ENCODE data around the gene SDSL. TPM values are rescaled to one million over a fixed set of nuclear protein-coding genes. Genes with fewer than 3 reads are reported as not detected.

SDSL gene
- total RNA-seq, 1 experiment from 2014 or later: 9.1 TPM

DNA sequence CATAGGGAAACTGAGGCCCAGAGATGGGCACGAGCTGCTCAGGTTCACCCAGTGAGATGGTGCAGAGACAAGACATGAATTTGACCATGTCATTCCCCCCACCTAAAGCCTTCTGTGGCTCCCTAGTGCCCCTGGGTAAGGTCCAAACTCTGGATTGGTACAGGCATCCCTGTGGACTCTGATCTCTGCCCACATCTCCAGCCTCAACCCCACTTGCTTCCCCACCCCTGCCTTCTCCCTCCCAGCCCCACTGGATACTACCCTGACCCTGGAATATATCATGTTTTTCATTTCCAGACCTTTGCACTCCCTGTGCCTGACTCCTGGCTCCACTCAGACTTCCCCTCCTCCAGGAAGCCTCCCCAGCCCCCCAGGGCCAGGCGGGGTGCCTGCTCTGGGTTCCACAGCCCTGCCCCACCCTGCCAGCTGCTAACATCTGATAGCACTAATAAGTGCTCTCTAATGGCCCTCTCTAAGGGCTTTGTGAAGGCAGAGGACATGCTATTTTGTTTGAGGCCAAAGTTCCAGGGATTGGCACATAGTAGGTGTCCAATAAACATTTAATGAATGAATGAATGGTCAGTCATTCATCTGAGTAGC, 1.1 kb upstream of the SDSL start:
- no peak for DNase-seq (ENCODE audit: low spot score)

DNA sequence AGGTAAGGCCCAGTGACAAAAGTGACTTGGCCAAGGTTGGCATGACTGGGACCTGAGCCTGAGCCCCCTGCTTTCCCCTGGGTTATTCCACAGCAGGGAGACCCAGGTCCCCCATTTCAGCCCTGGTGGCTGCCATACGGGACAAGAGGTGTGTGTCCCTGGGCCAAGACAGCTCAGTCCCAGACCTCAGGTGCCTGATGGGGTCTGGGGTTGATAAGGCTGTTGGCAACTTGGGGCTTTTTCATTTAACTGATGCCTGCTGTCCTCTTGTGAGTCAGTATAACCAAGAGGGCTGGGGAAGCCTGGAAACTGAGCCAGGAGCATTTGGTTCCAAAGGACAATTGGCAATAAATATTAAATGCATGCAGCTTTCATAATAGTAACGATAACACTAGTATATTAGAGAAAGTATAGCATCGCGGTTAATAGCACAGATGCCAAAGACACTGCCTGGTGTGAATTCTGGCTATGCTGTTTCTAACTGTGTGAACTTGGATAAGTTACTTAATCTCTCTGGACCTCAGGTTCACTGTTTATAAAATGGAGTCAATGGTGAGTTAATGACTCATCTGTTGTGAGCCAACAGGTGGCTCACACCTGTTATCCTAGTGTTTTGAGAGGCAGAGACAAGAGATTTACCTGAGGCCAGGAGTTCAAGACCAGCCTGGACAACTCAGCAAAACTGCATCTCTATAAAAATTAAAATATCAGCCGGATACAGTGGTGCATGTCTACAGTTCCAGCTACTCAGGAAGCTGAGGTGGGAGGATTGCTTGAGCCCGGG, 898 bp downstream of the SDSL start:
- no peak for DNase-seq (ENCODE audit: low spot score)

DNA sequence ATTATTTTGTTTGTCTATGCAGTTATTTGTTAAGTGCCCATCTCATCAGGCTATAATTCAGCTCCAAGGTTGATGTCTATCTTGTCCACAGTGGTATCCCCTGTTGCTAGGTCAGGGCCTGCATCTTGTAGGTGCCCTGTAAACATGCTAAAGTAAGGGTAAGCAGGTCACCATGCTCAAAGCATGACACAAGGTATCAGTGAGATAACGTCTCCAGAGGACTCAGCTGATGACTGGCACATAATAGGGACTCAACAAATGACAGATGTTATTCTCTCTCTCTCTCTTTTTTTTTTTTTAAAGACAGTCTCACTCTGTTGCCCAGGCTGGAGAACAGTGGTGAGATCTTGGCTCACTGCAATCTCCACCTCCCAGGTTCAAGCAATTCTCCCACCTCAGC, 2.3 kb downstream of the SDSL start:
- DNase-seq (ENCODE audit: low spot score): no peak

DNA sequence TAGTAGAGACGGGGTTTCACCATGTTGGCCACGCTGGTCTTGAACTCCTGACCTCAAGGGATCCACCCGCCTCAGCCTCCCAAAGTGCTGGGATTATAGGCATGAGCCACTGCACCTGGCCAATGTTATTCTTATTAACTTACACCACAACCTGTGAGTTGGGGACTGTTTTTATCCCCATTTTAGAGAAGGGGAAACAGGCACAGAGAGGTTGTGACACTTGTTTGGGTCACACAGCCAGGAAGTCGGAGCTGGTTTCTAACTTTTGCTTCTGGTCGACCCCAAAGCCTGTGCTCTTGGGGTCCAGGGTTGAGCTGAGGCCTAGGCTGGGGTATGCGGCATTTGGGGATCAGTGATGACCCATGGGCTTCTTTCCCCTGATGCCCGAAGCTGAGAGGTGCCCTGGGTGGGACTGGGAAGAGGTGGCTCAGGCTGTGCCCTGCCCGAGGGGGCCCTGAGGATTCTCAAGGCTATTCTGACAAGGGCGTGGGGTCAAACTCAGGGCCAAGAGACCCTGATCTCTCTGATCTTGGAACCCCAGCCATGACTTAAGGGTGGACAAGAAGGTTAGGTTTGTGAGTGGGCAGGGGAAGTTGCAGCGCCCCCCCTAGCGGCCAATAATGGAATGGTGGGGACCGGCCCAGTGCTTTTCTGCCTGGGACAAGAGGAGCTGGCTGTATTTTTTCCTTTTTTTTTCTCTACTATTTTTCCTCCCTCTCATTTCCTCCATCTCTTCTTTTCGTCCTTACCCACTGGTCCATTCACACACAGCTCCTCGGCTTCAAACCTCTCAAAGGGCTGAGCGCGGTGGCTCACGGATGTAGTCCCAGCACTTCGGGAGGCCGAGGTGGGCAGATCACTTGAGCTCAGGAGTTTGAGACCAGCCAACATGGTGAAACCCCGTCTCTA, 3.0 kb downstream of the SDSL start:
- peak; percentile 60 for DNase-seq (ENCODE audit: low spot score)

DNA sequence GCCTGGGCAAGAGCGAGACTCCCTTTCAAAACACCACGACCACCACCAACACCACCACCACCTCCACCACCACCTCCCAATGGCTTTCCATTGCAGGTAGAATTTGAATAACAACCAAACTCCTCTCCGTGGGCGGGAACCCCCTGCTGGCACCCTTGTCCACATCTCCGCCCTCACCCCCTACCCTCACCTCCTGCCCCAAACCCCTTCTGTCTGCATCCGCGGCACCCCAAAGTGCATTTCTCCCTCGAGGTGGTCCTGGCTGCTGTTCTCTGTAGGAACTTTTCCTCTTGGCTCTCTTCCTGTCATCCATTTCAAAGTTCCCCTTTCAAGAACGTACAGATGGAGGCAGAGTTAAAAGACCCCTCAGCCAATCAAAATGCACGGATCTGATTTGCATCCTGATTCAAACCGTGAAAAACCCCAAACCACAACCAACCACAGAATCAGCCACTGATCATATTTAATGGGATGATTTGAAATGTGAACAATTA, 3.8 kb downstream of the SDSL start:
- DNase-seq (ENCODE audit: low spot score): no peak

DNA sequence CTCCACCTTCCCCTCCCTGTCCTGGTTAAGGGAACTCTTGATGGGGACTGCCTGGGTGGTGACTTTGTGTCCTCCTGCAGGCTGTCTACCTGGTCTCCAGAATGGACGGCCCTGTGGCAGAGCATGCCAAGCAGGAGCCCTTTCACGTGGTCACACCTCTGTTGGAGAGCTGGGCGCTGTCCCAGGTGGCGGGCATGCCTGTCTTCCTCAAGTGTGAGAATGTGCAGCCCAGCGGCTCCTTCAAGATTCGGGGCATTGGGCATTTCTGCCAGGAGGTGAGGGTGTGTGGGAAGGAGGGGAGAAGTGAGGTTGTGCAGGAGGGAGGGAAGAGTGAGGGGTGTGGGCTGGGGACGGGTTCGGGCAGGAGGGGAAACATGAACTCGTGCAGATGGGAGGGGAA, 5.7 kb downstream of the SDSL start:
- no peak for DNase-seq (ENCODE audit: low spot score)

DNA sequence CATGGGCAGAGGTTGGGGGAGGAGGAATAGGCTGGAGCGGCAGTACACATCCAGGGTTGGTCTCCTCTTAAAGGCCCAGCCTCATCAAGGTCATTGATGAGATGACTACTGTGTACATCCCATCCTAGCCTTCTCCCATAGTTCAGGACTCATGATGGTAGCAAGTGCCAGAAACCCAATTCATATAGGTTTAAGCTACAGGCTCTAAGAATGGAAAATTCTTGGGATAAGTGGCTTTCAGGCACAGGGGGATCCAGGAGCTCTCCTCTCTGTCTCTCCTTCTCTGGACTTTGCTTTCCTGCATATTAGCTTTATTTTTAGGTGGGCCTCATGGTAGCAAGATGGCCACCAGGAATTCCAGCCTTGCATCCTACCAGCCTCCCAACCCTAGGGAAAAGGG, 6.3 kb downstream of the SDSL start:
- no peak for DNase-seq (ENCODE audit: low spot score)

DNA sequence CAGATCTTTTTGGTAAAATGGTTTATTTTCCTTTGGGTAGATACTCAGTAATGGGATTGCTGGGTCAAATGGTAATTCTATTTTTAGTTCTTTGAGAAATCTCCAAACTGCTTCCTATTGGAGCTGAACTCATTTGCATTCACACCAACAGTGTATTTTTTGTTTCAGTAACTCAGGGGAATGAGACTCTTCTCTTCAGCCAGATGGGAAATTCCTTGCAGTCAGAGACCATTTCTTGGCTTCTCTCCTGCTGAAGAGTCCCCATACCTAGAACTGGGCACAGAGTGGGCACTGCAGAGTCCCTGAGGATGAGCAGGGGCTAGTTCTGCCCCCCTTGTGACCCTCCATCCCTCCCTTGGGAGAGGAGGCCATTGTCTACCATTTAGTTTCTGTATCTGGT, 10.8 kb downstream of the SDSL start:
- no peak for DNase-seq (ENCODE audit: low spot score)

DNA sequence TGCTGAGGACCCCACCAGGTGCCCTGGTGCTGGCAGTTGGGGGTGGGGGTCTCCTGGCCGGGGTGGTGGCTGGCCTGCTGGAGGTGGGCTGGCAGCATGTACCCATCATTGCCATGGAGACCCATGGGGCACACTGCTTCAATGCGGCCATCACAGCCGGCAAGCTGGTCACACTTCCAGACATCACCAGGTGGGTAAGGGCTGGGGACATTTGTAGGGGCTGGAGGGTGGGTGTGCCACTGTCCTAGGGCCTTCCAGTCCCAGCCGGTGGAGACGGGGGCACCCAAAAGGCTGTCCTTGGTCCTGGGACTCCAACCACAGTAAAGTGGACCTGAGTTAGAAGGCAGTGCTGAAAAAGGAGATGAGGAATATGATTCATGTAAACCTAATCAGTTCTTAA, 13.2 kb downstream of the SDSL start:
- DNase-seq (ENCODE audit: low spot score): no peak

DNA sequence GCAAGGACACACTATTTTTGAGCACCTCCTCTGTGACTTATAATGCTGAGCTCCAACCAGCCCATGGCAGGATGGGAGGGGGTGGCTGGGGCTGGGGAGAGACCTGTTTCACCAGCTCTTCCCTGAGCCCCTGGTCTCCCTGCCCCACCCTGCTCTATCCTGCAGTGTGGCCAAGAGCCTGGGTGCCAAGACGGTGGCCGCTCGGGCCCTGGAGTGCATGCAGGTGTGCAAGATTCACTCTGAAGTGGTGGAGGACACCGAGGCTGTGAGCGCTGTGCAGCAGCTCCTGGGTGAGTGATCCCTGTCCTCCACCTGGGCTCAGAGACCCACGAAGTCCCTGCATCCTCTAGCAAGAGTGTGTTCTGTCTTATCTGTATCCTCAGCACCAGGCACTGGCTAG, 14.4 kb downstream of the SDSL start:
- DNase-seq (ENCODE audit: low spot score): no peak

DNA sequence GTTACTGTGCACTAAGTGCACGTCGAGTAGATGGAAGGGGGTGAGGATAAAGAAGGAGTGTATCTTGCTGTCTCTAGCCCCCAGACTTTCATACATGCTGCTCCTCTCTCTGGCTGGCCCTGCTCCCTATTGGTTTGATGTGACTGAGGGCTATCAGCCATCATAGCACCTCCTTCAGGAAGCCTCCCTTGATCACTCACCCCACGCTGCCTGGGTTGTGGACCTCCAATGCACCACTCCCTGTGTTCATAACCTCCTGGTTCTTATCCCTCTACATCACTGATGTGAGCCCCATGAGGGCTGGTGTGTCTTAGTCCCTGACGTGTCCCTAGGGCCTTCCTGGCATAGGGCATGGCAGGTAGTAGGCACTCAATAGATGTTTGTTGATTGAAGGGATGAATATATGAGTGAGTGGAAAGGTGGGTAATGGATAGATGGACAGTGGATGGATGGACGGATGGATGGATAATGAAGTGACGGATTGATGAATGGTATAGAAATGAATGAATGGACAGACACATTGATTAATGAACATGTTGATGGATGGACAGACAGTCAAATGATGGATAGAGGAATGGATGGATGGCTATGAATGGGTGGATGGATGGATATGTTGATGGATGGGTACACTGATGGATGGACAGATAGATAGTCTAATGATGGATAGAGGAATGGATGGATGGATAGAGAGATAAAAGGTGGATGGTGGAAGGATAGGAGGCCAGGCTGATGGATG, 15.0 kb downstream of the SDSL start:
- DNase-seq (ENCODE audit: low spot score): no peak

DNA sequence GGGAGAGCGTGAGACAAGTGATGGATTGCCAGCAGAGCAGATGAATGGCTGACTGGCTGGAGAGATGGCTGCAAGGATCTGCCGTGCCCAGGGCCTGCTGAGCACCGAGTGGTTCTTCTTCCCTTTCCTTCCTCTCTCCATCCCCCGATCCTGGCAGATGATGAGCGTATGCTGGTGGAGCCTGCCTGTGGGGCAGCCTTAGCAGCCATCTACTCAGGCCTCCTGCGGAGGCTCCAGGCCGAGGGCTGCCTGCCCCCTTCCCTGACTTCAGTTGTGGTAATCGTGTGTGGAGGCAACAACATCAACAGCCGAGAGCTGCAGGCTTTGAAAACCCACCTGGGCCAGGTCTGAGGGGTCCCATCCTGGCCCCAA, 15.5 kb downstream of the SDSL start:
- DNase-seq (ENCODE audit: low spot score): no peak

DNA sequence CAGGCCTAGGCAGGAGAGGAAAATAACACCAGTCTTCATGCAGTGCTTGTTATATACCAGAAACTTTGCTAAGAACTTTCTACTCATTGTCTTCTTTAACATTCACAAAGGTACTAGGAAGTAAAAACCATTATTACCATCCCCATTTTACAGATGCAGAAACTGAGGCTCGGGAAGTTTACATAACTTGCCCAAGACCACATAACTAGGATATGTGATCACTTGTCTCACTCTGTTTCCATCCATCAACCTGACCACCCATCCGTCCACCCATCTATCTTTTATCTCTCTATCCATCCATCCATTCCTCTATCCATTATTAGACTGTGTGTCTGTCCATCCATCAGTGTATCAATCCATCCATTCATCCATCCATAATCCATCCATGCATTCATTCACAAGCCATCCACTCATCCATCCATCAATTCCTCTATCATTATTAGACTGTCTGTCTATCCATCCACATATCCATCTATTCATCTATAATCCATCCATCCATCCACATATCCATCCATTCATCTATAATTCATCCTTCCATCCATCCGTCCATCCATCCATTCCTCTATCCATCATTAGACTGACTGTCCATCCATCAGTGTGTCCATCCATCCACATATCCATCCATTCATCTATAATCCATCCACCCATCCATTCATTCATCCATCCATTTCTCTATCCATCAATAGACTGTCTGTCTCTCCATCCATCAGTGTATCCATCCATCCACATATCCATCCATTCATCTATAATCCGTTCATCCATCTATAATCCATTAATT, 16.5 kb downstream of the SDSL start:
- no peak for DNase-seq (ENCODE audit: low spot score)

DNA sequence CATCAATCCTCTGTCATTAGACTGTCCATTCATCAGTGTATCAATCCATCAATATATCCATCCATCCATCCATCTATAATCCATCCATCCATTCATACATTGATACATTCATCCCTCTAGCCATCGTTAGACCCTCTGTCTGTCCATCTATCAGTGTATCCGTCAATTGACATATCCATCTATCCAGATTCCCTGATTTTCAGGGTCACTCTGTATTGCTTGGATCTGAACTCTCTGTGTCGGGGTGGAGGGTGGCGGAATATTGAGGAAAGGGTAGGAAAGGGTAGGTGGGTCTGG, 17.1 kb downstream of the SDSL start:
- DNase-seq (ENCODE audit: low spot score): no peak

DNA sequence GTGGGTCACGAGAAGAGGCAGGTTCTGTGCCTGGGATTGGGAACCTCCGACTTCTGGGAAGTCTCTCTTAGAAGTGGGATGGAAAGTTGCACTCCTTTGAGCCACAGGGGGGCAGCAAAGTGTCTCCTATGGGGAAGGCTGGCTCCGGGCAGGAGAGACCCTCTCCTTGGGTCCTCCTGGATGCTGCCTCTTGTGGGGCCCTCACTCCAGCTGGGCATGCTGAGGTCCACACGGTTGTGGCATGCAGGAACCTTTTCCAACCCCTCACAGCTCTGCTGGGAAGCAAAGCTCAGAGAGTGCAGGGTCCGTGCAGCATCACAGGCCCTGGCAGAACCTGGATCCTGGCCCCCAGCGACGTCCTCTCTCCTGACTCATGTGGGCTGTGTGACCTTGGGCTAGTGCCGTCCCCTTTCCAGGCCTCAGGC, 17.4 kb downstream of the SDSL start:
- DNase-seq (ENCODE audit: low spot score): peak; percentile 41

DNA sequence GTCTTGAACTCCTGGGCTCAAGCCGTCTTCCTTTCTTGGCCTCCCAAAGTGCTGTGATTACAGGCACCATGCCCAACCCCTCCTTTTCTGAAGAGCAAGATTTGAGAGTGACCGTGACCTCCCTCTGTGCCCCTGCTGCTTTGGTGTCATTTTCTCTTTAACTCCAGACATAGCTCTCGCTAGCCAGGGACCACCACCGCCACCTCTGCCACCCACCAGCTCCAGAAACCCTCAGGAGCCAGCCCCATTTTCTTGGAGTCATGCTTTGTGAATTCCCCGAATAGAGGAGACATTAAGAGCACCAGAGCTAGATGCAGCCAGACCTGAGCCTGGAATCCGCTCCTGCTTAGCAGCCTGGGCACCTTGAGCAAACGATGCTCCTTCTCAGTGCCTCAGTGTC, 18.2 kb downstream of the SDSL start:
- DNase-seq (ENCODE audit: low spot score): no peak

DNA sequence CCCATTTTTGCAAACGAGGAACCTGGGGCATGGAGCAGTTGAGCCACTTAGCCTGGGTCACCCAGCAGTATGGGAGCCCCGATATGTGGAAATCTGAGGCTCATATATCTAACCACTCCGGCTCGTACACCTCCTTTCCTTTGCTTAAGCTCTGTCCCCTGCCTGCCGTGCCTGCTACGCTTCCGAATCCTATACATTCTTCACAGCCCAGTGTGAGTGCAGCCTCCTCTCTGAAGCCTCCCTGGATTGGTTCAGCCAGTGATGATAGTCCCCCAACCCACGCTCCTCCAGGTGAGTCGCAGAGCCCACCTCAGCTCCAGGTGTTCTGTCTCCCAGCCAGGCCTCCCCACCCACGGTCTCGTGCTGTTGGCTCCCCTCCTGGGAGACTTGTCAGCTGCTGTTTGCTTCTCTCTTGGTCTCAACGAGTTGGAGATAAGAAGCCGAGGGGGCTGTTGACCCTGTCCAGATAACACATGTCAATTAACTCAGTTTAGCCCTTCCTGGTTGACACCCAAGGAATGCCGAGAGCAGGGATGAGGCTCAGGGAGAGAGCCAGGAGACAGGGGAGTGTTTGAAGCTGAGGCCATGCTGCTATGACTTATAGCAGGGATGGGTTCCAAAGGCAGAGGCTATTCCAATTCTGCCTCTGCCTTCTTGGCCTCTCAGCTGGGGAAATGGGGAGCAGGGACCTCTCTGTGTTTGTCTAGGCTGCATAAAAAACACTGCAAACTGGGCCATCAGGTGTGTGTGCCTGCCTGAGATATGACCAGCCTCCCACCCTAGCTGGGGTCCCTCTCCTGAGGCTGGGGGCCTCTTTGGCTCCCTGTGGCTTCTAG, 19.0 kb downstream of the SDSL start:
- no peak for DNase-seq (ENCODE audit: low spot score)

DNA sequence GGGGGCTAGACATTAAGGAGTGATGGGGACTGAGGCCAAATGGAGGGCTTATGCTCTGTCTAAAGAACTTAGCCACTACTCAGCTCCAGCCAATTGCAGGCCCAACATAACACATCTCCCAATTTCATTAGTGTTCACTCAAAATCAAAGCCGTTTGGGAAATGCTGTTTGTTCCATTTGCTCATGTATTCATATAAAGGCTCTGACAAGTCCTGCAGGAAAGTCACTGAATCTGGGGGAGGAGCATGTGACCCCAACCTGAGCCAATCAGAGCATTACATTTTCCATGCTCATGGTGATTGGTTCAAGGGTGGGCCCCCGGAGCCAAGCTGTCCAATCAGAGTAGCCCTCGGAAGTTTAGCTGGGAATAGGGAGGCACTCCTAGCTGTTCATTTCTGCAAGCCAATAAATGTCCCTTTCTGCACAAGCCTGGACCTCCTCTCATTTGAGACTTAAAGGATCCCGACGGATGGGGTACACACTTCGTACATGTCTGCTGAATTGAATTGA, 20.9 kb downstream of the SDSL start:
- no peak for DNase-seq (ENCODE audit: low spot score)

DNA sequence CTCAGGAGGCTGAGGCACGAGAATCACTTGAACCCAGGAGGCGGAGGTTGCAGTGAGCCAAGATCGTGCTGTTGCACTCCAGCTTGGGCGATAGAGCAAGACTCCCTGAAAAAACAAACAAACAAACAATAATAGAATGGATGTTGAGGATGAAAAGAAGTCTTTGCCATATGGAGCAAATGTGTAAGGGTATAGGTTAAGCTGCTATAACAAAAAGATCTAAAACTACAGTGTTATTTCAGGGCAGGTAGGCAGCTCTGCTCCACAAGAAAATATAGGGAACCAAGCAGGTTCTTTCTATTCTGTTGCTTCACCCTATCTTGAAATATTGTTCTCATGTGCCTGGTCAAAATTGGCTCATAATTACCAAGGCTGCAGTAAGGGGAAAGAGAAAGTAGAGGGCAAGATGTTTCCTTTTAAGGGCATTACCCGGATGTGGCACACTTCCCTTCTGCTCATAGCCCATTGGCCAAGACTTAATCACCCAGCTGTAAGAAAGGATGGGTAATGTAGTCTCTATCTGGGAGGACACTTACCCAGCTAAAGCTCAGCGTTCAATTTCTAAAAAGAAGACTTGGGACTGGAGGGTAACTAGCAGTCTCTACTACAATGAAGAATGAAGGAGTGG, 23.5 kb downstream of the SDSL start:
- DNase-seq (ENCODE audit: low spot score): no peak

All from HT-29 (cell line).